ENCODE data around the gene CILP2.

DNA sequence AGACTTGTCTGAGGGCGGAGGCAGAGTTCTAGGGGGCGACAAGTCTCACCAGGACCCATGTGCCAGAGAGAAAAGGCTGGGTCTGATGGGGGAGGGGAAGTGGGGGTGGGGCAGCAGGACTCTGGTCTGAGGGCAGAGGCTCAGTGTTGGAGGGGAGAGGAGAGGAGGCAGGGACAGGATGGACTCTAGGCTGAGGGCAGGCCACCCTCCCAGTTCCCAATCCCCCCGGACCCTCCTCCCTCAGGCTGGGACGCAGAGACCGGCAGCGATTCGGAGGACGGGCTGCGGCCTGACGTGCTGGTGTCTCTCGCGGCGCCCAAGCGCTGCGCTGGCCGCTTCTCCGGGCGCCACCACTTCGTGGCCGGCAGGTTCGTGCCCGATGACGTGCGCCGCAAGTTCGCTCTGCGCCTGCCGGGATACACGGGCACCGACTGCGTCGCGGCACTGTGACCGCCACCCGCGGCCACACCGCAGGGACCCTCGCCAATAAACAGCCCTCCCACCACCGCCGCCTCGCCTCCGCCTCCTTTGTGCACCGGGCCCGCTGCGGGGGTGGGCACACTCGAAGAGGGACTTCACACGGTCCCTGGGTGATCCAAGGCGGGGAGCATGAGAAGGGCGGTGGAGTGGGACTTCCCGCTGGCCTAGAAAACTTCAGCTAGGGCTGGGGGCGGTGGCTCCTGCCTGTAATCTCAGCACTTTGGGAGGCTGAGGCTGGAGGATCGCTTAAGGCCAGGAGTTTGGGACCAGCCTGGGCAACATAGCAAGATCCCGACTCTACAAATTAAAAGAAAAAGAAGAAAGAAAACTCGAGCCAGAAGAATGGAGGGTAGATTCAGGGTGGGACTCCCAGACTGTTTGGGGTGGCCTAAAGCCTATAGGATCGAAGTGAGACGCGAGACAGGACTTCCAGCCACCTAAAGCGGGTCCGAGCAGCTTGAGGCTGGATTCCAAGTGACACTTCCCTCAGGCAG lies 703 bp upstream of the CILP2 start:
- TF ChIP-seq, protein P1, sequence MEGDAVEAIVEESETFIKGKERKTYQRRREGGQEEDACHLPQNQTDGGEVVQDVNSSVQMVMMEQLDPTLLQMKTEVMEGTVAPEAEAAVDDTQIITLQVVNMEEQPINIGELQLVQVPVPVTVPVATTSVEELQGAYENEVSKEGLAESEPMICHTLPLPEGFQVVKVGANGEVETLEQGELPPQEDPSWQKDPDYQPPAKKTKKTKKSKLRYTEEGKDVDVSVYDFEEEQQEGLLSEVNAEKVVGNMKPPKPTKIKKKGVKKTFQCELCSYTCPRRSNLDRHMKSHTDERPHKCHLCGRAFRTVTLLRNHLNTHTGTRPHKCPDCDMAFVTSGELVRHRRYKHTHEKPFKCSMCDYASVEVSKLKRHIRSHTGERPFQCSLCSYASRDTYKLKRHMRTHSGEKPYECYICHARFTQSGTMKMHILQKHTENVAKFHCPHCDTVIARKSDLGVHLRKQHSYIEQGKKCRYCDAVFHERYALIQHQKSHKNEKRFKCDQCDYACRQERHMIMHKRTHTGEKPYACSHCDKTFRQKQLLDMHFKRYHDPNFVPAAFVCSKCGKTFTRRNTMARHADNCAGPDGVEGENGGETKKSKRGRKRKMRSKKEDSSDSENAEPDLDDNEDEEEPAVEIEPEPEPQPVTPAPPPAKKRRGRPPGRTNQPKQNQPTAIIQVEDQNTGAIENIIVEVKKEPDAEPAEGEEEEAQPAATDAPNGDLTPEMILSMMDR (IDR thresholded peaks at IDR 0.05; ENCODE audit: low read depth, low read length, poor library complexity, severe bottlenecking): no peak
- no peak for TF ChIP-seq EZH2phosphoT487 (IDR thresholded peaks at IDR 0.05; ENCODE audit: borderline replicate concordance, low read length)

All from DOHH2 (cell line).